Keratinocyte (primary cell): ENCODE measurements around the gene CES5A.

ENCODE experiments used
- CTCF ChIP-seq, 3 experiments: IDR thresholded peaks in 1 of 3; conservative IDR thresholded peaks in 1 of 3; optimal IDR thresholded peaks in 1 of 3; 2 replicates in 2 of 3; 3 replicates in 1 of 3; pipeline versions ENCODE3 to v1.5.1; 2011; ENCODE audit warnings: low read length in 3 of 3, mild to moderate bottlenecking in 3 of 3, moderate library complexity in 2 of 3, control low read depth in 1 of 3, inconsistent platforms in 1 of 3; ENCODE audit not compliant: insufficient read depth in 2 of 3; ENCODE audit errors: extremely low read depth in 1 of 3
- EZH2 ChIP-seq: IDR thresholded peaks from one replicate; pipeline ENCODE4 v1.6.1; 2012; ENCODE audit warnings: inconsistent platforms, mild to moderate bottlenecking, low read length, moderate library complexity

DNA sequence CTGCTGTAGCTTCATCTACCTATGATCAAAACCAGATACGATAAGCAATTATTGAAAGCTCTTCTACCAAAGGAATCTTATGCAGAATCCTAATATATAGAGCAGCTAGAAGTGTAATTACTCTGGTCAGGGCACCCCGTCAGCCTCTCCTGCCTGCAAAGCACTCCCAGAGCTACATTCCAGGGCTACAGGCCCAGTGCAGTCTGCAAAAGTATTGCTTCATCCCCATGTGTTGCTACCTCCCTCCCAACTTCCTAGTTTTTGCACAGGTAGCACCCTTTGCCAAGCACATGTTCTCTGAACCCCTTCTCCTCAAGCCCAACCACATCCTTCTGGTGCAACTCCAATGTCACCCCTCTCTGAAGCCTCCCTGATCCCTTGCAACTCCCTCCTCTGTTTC lies 7.0 kb downstream of the CES5A start:
- TF ChIP-seq CTCF (optimal IDR thresholded peaks at IDR 0.05 in 1 of 3, IDR thresholded peaks at IDR 0.05 in 1 of 3, conservative IDR thresholded peaks at IDR 0.05 in 1 of 3; ENCODE audit: extremely low read depth in 1 of 3, insufficient read depth in 2 of 3, low read length in 3 of 3) (no peak), EZH2 (no peak)
